Endothelial cell of umbilical vein (primary cell): ENCODE measurements around the gene IQGAP3.

Experiments
- CTCF ChIP-seq, 2 donors: IDR thresholded peaks; 1 replicate in 1 of 2; 2 replicates in 1 of 2; pipeline ENCODE4 v1.5.1; 2011; ENCODE audit warnings: low read length in 2 of 2, mild to moderate bottlenecking in 2 of 2, moderate library complexity in 2 of 2, control low read depth in 1 of 2, inconsistent platforms in 1 of 2, low read depth in 1 of 2; ENCODE audit not compliant: insufficient read depth in 1 of 2; ENCODE audit errors: extremely low read depth in 1 of 2
- EZH2 ChIP-seq: IDR thresholded peaks from 2 replicates; pipeline ENCODE4 v1.6.1; 2012; ENCODE audit warnings: borderline replicate concordance, low read depth, mild to moderate bottlenecking, moderate library complexity, low read length, inconsistent platforms; ENCODE audit not compliant: severe bottlenecking
- FOS ChIP-seq: IDR thresholded peaks from 2 replicates; pipeline ENCODE4 v1.6.1; 2011; ENCODE audit warnings: mild to moderate bottlenecking, low read length, moderate library complexity, borderline replicate concordance; ENCODE audit not compliant: insufficient read depth
- POLR2A ChIP-seq: IDR thresholded peaks from 2 replicates; pipeline ENCODE4 v1.6.1; 2012; ENCODE audit warnings: low read depth, mild to moderate bottlenecking, control low read depth, low read length
- TF ChIP-seq, protein P1 (sequence below): IDR thresholded peaks from 2 replicates; pipeline ENCODE4 v1.6.1; 2011; ENCODE audit not compliant: insufficient read depth, insufficient read length

GRCh38 chr1:156591432-156592157, 19.2 kb upstream of the IQGAP3 start, which contains the start of gene NAXE:
- TF ChIP-seq, protein P1, sequence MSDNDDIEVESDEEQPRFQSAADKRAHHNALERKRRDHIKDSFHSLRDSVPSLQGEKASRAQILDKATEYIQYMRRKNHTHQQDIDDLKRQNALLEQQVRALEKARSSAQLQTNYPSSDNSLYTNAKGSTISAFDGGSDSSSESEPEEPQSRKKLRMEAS = no peak
- TF ChIP-seq CTCF (IDR thresholded peaks at IDR 0.05; ENCODE audit: extremely low read depth in 1 of 2, insufficient read depth in 1 of 2, low read depth in 1 of 2, low read length in 2 of 2) = no peak
- no peak for TF ChIP-seq EZH2
- TF ChIP-seq FOS = no peak
- TF ChIP-seq POLR2A = peak; percentile 93
